HCT116 (cell line): Measurements from ENCODE around the gene ANKRD62. TPM values are rescaled to one million over a fixed set of nuclear protein-coding genes. Genes with fewer than 3 reads are reported as not detected.
"Not testable (repeated sequence)": the region's sequence is repeated elsewhere in the genome, so short reads cannot be mapped to it uniquely, and the experiment has no call there.

Source experiments
- ATAC-seq: fragments of 200-7000 bp; cut with Tn5 transposase; 2 replicates; pipeline ENCODE4 v1.9.1; 2020; ENCODE audit warnings: mild to moderate bottlenecking, moderate library complexity
- BruUV-seq: library from RNA; stranded (reverse); fragments of 400-500 nt; replicated peaks from 2 replicates; lab custom pipeline; 2021; lab: Mats Ljungman, UMichigan
- CTCF ChIA-PET: fragments of 300-600 bp; sonication (Branson Sonifier 250); formaldehyde crosslinking; loops from one replicate; lab custom pipeline; 2021; ENCODE audit warnings: antibody characterized with exemption; lab: Charles Lee
- POLR2A ChIA-PET: fragments of 300-600, 350-600 bp; sonication (Branson Sonifier 250); formaldehyde crosslinking; loops from one replicate; lab custom pipeline; 2021; ENCODE audit warnings: antibody characterized with exemption; lab: Charles Lee
- RAD21 ChIA-PET, 2 experiments: fragments of 300-600 bp; sonication (Branson Sonifier 250); formaldehyde crosslinking; loops; one replicate each; lab custom pipeline; 2023; ENCODE audit warnings: low total read pairs in 2 of 2; ENCODE audit not compliant: uncharacterized antibody in 2 of 2, unreplicated experiment in 2 of 2, low non-redundant PET in 1 of 2; lab: Charles Lee
- DNase-seq: peaks from one replicate; pipeline ENCODE4 v3.0.0-alpha.2; 2010; ENCODE audit warnings: low read depth, low spot score
- H2AFZ ChIP-seq: fragments of 200-600 bp; shearing (Covaris generic), sonication (generic); 2 replicates; pipeline ENCODE4 v1.6.1; 2017; ENCODE audit warnings: low read depth, mixed run types, mixed read lengths, antibody characterized with exemption, low read length; ENCODE audit not compliant: poor library complexity, severe bottlenecking
- H3K27ac ChIP-seq: 2 replicates; pipeline ENCODE4 v1.5.1; 2012; ENCODE audit warnings: low read depth, low read length
- H3K27me3 ChIP-seq: fragments of 200-600 bp; sonication (generic); 2 replicates; pipeline ENCODE4 v1.6.1; 2016; ENCODE audit warnings: mixed run types, low read length, mixed read lengths; ENCODE audit not compliant: insufficient read depth
- H3K36me3 ChIP-seq, 2 experiments: fragments of 200-500 bp in 1 of 2; fragments of 200-600 bp in 1 of 2; sonication (Bioruptor generic) in 1 of 2; sonication (generic) in 1 of 2; 2 replicates each; pipeline versions ENCODE4 v1.5.1 to v1.6.1; 2014 to 2016; ENCODE audit warnings: low read length in 2 of 2, inconsistent platforms in 1 of 2, mixed read lengths in 1 of 2, mixed run types in 1 of 2; ENCODE audit not compliant: insufficient read depth in 2 of 2, control insufficient read depth in 1 of 2
- H3K4me1 ChIP-seq, 2 experiments: fragments of 200-600 bp in 1 of 2; sonication (generic) in 1 of 2; 2 replicates each; pipeline versions ENCODE4 v1.5.1 to v1.6.1; 2012 to 2017; ENCODE audit warnings: low read length in 2 of 2, inconsistent platforms in 1 of 2, mild to moderate bottlenecking in 1 of 2, mixed read lengths in 1 of 2, mixed run types in 1 of 2, moderate library complexity in 1 of 2; ENCODE audit not compliant: insufficient read depth in 2 of 2, control insufficient read depth in 1 of 2
- H3K4me2 ChIP-seq: fragments of 200-600 bp; sonication (generic); 2 replicates; pipeline ENCODE4 v1.6.1; 2017; ENCODE audit warnings: mixed run types, low read length, mixed read lengths
- H3K4me3 ChIP-seq, 2 experiments: fragments of 200-600 bp in 1 of 2; sonication (generic) in 1 of 2; replicated peaks in 1 of 2; 2 replicates each; pipeline ENCODE4 v1.5.1; 2011 to 2016; ENCODE audit warnings: low read length in 2 of 2, control low read depth in 1 of 2, low read depth in 1 of 2, mild to moderate bottlenecking in 1 of 2, mixed read lengths in 1 of 2, mixed run types in 1 of 2
- H3K79me2 ChIP-seq: fragments of 200-600 bp; sonication (generic); 2 replicates; pipeline ENCODE4 v1.6.1; 2017; ENCODE audit warnings: mild to moderate bottlenecking, mixed run types, low read length, moderate library complexity, mixed read lengths; ENCODE audit not compliant: insufficient read depth
- H3K9ac ChIP-seq: fragments of 200-600 bp; sonication (generic); 2 replicates; pipeline ENCODE4 v1.6.1; 2016; ENCODE audit warnings: low read length, mixed read lengths
- H3K9me2 ChIP-seq: fragments of 200-600 bp; sonication (generic), shearing (Covaris generic); 2 replicates; pipeline ENCODE4 v1.6.1; 2017; ENCODE audit warnings: mixed run types, mild to moderate bottlenecking, moderate library complexity; ENCODE audit not compliant: insufficient read depth
- H3K9me3 ChIP-seq, 2 experiments: fragments of 200-500 bp in 1 of 2; fragments of 200-600 bp in 1 of 2; sonication (Bioruptor generic) in 1 of 2; sonication (generic) in 1 of 2; 2 replicates each; pipeline ENCODE4 v1.6.1; 2014 to 2017; ENCODE audit warnings: low read length in 2 of 2, mixed read lengths in 2 of 2, inconsistent platforms in 1 of 2, low read depth in 1 of 2, mild to moderate bottlenecking in 1 of 2, mixed run types in 1 of 2, moderate library complexity in 1 of 2; ENCODE audit not compliant: control insufficient read depth in 1 of 2, insufficient read depth in 1 of 2
- H4K20me1 ChIP-seq: fragments of 200-600 bp; sonication (generic), shearing (Covaris generic); 2 replicates; pipeline ENCODE4 v1.6.1; 2017; ENCODE audit warnings: mixed run types, mild to moderate bottlenecking, moderate library complexity; ENCODE audit not compliant: insufficient read depth
- EGR1 ChIP-seq: IDR thresholded peaks from 2 replicates; pipeline ENCODE4 v1.6.1; 2012; ENCODE audit warnings: low read depth
- ELF1 ChIP-seq: IDR thresholded peaks from 2 replicates; pipeline ENCODE4 v1.6.1; 2012; ENCODE audit warnings: low read depth, borderline replicate concordance
- EZH2 ChIP-seq: fragments of 200-600 bp; sonication (generic); IDR thresholded peaks from 2 replicates; pipeline ENCODE4 v1.6.1; 2017; ENCODE audit warnings: antibody characterized with exemption, mixed run types
- EZH2phosphoT487 ChIP-seq: fragments of 200-600 bp; IDR thresholded peaks from 2 replicates; pipeline ENCODE4 v1.6.1; 2018; ENCODE audit warnings: antibody characterized with exemption, borderline replicate concordance
- FOSL1 ChIP-seq: IDR thresholded peaks from 2 replicates; pipeline ENCODE4 v1.6.1; 2012; ENCODE audit warnings: low read depth
- POLR2A ChIP-seq: IDR thresholded peaks from 2 replicates; pipeline ENCODE4 v1.7.0; 2011; ENCODE audit warnings: borderline replicate concordance; ENCODE audit not compliant: insufficient read depth, insufficient read length; ENCODE audit errors: extremely low read depth
- SIN3A ChIP-seq: IDR thresholded peaks from 2 replicates; pipeline ENCODE4 v1.6.1; 2012; ENCODE audit warnings: low read depth
- SRF ChIP-seq: IDR thresholded peaks from 2 replicates; pipeline ENCODE4 v1.6.1; 2012; ENCODE audit warnings: low read depth
- TCF7L2 ChIP-seq: IDR thresholded peaks from 2 replicates; pipeline ENCODE4 v1.7.0; 2011; ENCODE audit warnings: borderline replicate concordance, inconsistent platforms; ENCODE audit not compliant: insufficient read depth, insufficient read length; ENCODE audit errors: extremely low read depth
- YY1 ChIP-seq: IDR thresholded peaks from 2 replicates; pipeline ENCODE4 v1.6.1; 2011; ENCODE audit warnings: low read length, low read depth, moderate library complexity, mild to moderate bottlenecking; ENCODE audit not compliant: insufficient replicate concordance; ENCODE audit errors: extremely low read depth
- intact Hi-C: fragments of 100-400 bp; cut with micrococcal nuclease; formaldehyde crosslinking; loops from 2 replicates; pipeline ENCODE4 v1.10.0; 2022
- total RNA-seq: library from RNA; stranded (reverse); gene quantifications from one replicate; pipeline ENCODE4 v1.2.1, GENCODE V29; 2021; ENCODE audit not compliant: unreplicated experiment
- TF ChIP-seq, protein P1 (sequence below): IDR thresholded peaks from 2 replicates; pipeline ENCODE4 v1.6.1; 2012
- TF ChIP-seq, protein P2 (sequence below): IDR thresholded peaks from 2 replicates; pipeline ENCODE4 v1.6.1; 2011; ENCODE audit warnings: mild to moderate bottlenecking, low read length, moderate library complexity; ENCODE audit not compliant: insufficient replicate concordance; ENCODE audit errors: extremely low read depth

The ANKRD62 gene
- total RNA-seq, 1 experiment from 2014 or later, result 0.34 TPM

DNA sequence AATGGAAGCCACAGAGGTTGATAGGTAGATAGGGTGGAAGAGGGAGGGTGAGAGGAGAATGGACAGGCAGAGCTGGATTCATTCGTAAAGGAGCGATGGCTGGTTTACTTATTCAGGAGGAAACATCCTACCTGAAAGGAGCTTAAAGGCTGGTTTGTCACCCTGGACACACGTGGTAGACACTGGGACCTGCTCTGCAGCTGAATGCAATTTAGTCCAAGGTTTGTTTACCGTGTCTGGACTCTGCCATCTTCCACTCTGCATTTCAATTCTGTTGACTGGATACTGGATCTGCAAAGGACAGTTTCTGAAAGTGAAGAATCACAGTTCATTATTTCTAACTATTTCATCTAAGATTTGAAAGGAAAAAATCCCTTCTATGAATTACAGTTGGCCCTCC is 15.6 kb upstream of the ANKRD62 start:
- H3K4me3 ChIP-seq, DNase-seq, H3K9ac ChIP-seq, CTCF ChIA-PET, H2AFZ ChIP-seq, H3K79me2 ChIP-seq, H3K4me1 ChIP-seq, H3K9me2 ChIP-seq, POLR2A ChIA-PET, H3K27me3 ChIP-seq, H3K36me3 ChIP-seq, H4K20me1 ChIP-seq, intact Hi-C loops, H3K27ac ChIP-seq, ATAC-seq, H3K4me2 ChIP-seq, H3K9me3 ChIP-seq, BruUV-seq, RAD21 ChIA-PET: not testable (repeated sequence)

DNA sequence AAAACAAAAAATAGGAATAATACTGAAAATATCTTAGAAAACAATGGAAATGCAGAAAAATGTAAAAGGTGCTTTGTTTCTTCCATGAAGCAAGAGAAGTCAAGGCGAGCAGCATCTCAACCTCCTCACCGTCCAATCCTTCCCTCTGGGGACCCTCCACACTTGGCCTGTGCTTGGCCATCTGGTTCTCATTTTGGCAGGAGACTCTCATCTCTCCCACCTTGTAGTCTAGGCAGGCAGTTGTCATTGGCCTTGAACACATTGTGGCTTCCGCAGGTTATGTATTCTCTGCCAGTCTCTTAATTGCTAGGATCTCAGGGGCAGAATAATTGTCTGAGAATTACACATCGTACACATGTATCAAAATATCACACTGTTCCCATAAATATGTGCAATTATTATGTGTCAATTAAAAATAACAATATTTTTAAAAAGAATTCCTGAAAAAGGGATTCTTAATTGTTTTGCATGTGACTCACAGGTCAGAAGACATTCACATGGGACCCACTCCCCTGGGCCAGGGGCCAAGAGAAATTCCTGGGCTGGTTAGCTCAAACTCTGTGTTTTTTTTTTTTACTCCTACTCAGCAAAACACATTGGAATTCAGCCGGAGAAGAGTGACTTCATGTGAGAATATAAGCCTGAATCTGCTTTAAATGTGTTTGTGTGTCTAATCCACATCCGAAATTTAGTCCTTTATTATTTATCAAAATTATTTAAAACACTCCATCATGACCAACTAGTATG is 14.0 kb upstream of the ANKRD62 start:
- intact Hi-C loops, result no loop called here
- Histone ChIP-seq H3K9ac (no peak overlapping the region), H3K4me2 (no peak overlapping the region), H3K36me3 (no peaks in the 10 kb centered on the region), H3K4me1 (peaks cover 0 to 10% of the 10 kb centered on the region in 2 experiments; a peak in 2 of 4 replicates), H4K20me1 (no peaks in the 10 kb centered on the region), H3K4me3 (no peak overlapping the region), H3K27me3 (no peaks in the 10 kb centered on the region), H2AFZ (no peak overlapping the region), H3K27ac (no peak overlapping the region), H3K9me2 (no peaks in the 10 kb centered on the region), H3K9me3 (no peaks in the 10 kb centered on the region), H3K79me2 (no peaks in the 10 kb centered on the region)
- ChIA-PET POLR2A (no interaction called here), CTCF (no interaction called here), RAD21 (no interaction called here)
- no peak for DNase-seq
- BruUV-seq, result no TSS peak
- no peak for ATAC-seq
- TF ChIP-seq EZH2phosphoT487 (no peak), EGR1 (no peak), YY1 (no peak), ELF1 (no peak), FOSL1 (no peak), SIN3A (no peak), EZH2 (no peak), SRF (no peak), POLR2A (no peak), TCF7L2 (no peak)
- TF ChIP-seq, protein P1, sequence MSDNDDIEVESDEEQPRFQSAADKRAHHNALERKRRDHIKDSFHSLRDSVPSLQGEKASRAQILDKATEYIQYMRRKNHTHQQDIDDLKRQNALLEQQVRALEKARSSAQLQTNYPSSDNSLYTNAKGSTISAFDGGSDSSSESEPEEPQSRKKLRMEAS, result no peak
- TF ChIP-seq, protein P2, sequence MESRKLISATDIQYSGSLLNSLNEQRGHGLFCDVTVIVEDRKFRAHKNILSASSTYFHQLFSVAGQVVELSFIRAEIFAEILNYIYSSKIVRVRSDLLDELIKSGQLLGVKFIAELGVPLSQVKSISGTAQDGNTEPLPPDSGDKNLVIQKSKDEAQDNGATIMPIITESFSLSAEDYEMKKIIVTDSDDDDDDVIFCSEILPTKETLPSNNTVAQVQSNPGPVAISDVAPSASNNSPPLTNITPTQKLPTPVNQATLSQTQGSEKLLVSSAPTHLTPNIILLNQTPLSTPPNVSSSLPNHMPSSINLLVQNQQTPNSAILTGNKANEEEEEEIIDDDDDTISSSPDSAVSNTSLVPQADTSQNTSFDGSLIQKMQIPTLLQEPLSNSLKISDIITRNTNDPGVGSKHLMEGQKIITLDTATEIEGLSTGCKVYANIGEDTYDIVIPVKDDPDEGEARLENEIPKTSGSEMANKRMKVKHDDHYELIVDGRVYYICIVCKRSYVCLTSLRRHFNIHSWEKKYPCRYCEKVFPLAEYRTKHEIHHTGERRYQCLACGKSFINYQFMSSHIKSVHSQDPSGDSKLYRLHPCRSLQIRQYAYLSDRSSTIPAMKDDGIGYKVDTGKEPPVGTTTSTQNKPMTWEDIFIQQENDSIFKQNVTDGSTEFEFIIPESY, result no peak
